GM12801 (cell line): ENCODE results near the gene DICER1.

Source experiments
- CTCF ChIP-seq: IDR thresholded peaks from one replicate; pipeline ENCODE4 v1.5.1; 2011; ENCODE audit warnings: control low read depth; ENCODE audit not compliant: insufficient read length; ENCODE audit errors: extremely low read depth

DICER1 gene

GRCh38 chr14:95137164-95137803 lies 20.0 kb downstream of the DICER1 start:
- no peak for TF ChIP-seq CTCF

- no peak for TF ChIP-seq CTCF
These were observed 20.7 kb downstream of the DICER1 start for GRCh38 chr14:95136631-95137030.

- TF ChIP-seq CTCF: no peak
These were observed 22.9 kb downstream of the DICER1 start for GRCh38 chr14:95134304-95134933.

GRCh38 chr14:95133282-95133681 lies 24.0 kb downstream of the DICER1 start:
- no peak for TF ChIP-seq CTCF

GRCh38 chr14:95132760-95133159 lies 24.6 kb downstream of the DICER1 start:
- TF ChIP-seq CTCF: no peak

GRCh38 chr14:95130549-95130948 lies 26.8 kb downstream of the DICER1 start:
- TF ChIP-seq CTCF: no peak

GRCh38 chr14:95128140-95128539 lies 29.2 kb downstream of the DICER1 start:
- no peak for TF ChIP-seq CTCF
